ENCODE measurements around the gene NUDT2.
A peak's percentile ranks its signal among the peaks of the same experiment; 100 is the strongest.

The NUDT2 gene

DNA sequence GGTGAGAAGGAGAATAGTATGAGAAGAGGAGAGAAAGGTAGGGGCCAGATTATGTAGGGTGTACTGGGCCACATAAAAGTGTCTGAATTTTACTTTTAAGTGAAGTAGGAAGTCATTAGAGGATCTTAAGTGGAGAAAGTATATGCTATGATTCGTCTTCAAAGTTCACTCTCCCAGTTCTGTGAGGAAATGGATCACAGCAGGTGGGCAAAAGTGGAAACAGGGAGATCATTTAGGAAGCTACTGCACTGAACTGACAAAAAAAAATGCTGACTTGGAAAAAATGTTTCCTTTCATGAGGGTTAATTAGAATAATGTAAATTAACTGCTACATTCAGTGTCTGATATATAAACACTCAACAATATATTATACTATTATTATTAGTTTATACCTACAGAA is 2.7 kb upstream of the NUDT2 start:
- no peak overlapping the region for H3K4me3 ChIP-seq (ENCODE audit: control insufficient read depth, low read depth, low read length)
- TF ChIP-seq, protein P1, sequence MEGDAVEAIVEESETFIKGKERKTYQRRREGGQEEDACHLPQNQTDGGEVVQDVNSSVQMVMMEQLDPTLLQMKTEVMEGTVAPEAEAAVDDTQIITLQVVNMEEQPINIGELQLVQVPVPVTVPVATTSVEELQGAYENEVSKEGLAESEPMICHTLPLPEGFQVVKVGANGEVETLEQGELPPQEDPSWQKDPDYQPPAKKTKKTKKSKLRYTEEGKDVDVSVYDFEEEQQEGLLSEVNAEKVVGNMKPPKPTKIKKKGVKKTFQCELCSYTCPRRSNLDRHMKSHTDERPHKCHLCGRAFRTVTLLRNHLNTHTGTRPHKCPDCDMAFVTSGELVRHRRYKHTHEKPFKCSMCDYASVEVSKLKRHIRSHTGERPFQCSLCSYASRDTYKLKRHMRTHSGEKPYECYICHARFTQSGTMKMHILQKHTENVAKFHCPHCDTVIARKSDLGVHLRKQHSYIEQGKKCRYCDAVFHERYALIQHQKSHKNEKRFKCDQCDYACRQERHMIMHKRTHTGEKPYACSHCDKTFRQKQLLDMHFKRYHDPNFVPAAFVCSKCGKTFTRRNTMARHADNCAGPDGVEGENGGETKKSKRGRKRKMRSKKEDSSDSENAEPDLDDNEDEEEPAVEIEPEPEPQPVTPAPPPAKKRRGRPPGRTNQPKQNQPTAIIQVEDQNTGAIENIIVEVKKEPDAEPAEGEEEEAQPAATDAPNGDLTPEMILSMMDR (conservative IDR thresholded peaks at IDR 0.05; ENCODE audit: control insufficient read depth, insufficient read depth, low read depth, low read length): no peak
- DNase-seq (ENCODE audit: low read depth): no peak

DNA sequence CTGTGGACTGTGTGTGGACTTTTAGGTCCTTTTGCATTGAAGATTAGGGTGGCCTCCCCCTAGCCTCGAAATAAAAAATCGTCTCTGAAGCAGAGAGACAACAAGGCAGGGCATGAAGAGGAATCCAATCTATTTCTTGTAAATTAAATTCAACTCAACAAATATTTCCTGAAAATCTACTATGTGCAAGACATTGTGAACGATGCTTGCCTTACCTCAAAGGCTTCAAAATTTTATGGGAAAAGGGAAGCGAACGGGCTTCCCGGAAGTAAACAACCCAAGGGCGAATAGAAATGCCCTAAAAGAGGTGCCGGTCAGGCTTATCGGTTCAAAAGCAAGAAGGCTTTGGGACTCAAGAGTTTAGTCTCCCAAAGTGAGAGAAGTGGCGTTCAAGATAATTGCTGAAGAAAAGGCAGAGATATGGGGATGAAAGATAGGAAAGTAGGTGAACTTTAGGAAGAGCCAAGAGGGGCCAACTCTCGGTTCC is 826 bp upstream of the NUDT2 start:
- TF ChIP-seq, protein P1 (conservative IDR thresholded peaks at IDR 0.05; ENCODE audit: control insufficient read depth, insufficient read depth, low read depth, low read length): no peak
- DNase-seq (ENCODE audit: low read depth): peak; percentile 38
- H3K4me3 ChIP-seq (ENCODE audit: control insufficient read depth, low read depth, low read length): peak overlapping the region; percentile 89

DNA sequence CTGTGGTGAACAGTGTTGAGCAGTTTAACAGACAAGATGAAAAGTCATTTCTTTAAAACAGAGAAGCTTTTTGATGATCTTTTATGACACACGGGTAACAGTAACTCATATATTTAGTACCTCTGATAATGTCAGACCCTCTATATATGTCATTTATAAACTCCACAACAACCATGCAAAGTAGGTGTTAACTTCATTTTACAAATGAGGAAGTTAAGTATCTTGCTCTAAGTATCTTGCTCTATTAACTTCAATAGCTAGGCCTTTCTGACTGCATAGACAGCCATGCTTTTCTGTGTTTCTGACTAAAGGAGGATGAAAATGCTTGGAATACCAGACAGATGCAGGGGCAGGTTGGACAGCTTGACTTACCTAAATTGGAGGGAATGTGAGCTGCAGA is 1.8 kb downstream of the NUDT2 start:
- TF ChIP-seq, protein P1 (conservative IDR thresholded peaks at IDR 0.05; ENCODE audit: control insufficient read depth, insufficient read depth, low read depth, low read length): no peak
- H3K4me3 ChIP-seq (ENCODE audit: control insufficient read depth, low read depth, low read length): no peak overlapping the region
- no peak for DNase-seq (ENCODE audit: low read depth)

DNA sequence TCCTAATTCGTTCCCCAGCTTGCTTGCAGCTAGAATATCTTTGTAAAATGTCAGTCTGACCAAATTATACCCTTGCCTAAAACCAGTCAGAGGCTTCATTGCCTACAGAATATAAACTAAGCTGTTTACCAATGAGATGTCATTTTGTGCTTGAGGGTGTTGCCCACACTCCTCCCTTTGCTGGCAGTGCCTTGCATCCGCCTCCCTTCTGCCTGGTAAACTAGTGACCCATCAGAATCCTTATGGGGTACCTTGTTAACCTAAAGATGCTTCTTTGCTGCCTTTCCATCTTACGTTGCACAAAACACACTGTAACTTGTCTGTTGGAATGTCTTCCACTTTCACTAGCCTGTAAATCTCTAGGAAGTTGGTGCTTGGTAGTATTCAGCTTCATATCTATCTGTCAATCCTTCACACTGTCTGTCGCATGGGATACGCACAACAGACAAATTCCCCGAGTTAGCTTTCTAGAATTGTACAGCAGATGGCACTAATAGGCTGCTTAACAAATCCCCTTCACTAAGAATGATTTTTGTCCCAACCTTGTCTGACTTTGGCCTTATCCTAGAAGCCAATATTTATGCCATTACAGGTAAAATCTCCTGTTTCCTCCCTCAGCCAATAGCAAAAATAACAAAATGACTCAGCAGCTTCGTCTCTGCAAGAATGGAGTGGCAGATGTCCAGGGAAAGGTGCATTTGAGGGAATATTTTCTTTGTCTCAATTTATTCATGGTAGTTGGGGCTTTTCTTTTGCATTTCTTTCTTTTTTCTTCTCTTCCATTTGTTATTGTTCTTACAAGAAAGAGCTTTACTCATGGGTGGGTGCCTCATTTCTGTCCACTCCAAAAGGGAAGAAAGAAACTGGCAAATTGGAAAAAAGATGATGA is 3.0 kb downstream of the NUDT2 start:
- TF ChIP-seq, protein P1 (conservative IDR thresholded peaks at IDR 0.05; ENCODE audit: control insufficient read depth, insufficient read depth, low read depth, low read length): peak; percentile 48

DNA sequence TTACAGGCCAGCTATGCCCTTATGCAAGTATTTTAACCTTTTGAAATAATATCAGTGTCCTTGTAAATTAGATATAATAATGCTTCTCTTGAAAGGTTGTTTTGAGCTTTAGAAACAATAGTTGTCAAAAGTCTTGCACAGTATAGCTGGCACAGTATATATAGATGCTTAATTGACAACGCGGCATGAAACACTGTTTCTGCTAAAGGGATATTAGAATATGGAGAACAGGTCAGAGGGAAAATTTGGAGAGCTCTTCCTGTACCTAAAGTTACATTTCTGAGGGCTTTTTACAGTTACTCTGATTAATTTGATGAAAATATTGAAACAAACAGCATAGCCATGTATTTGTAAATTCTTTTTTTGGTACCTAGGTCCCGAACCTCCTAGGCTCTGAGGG is 4.5 kb downstream of the NUDT2 start:
- TF ChIP-seq, protein P1 (conservative IDR thresholded peaks at IDR 0.05; ENCODE audit: control insufficient read depth, insufficient read depth, low read depth, low read length): no peak
- no peak for DNase-seq (ENCODE audit: low read depth)

More for the DNA sequence above, 3.0 kb downstream of the NUDT2 start:
- peak; percentile 62 for DNase-seq (ENCODE audit: low read depth)
- H3K4me3 ChIP-seq (ENCODE audit: control insufficient read depth, low read depth, low read length): no peak overlapping the region

DNA sequence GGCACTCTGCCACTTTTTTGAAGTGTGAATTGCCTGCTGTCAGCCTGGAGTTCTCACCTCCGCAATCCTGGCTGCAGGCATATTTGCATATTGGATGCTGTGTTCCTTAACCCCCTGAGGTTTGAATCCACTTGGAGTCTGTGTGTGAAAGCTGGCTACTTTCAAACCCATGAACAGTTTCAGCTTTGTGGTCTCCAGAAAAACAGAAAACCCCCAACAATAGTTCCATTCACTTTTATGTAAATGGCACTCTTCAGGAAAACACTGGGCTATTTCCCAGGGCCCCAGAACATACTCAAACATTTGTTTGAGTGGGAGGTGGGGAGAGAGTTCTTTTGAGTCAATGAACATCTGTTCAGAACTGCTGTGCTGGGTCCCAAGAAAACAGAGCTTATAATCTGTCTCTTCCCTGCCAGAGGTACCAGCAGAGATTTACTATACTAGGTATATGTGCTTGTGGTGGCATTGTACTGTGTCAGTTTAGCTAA is 5.0 kb downstream of the NUDT2 start:
- DNase-seq (ENCODE audit: low read depth): no peak
- H3K4me3 ChIP-seq (ENCODE audit: control insufficient read depth, low read depth, low read length): no peak overlapping the region
- TF ChIP-seq, protein P1 (conservative IDR thresholded peaks at IDR 0.05; ENCODE audit: control insufficient read depth, insufficient read depth, low read depth, low read length): no peak

More for the DNA sequence above, 4.5 kb downstream of the NUDT2 start:
- H3K4me3 ChIP-seq (ENCODE audit: control insufficient read depth, low read depth, low read length): no peak overlapping the region
